Stimulated activated CD4-positive, alpha-beta T cell treated with anti-CD3 and anti-CD28 coated beads, Interleukin-15, amount 100 ng/mL, for 24 hours (primary cell): ENCODE measurements around the gene FAM81B.
"Not testable (repeated sequence)": the region's sequence is repeated elsewhere in the genome, so short reads cannot be mapped to it uniquely, and the experiment has no call there.

Experiments used
- DNase-seq: peaks from one replicate; pipeline ENCODE4 v3.0.0-alpha.2; 2020

The FAM81B gene, protein sequence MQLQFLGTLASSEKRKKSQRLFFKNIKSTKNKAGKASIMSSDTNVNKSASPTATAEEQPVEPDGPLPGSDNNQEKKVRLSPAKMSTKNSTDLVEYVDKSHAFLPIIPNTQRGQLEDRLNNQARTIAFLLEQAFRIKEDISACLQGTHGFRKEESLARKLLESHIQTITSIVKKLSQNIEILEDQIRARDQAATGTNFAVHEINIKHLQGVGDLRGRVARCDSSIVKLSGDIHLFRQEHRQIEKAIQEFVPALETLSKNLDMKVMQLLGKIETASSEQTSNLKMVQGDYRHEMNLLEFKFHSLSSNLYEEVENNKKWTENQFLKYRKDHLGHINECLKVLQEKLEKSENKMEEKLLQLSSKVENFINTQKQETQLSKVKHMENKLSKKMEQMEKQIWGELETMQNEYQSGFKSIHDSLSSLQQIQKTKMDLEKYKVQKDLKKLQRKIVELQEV

DNA sequence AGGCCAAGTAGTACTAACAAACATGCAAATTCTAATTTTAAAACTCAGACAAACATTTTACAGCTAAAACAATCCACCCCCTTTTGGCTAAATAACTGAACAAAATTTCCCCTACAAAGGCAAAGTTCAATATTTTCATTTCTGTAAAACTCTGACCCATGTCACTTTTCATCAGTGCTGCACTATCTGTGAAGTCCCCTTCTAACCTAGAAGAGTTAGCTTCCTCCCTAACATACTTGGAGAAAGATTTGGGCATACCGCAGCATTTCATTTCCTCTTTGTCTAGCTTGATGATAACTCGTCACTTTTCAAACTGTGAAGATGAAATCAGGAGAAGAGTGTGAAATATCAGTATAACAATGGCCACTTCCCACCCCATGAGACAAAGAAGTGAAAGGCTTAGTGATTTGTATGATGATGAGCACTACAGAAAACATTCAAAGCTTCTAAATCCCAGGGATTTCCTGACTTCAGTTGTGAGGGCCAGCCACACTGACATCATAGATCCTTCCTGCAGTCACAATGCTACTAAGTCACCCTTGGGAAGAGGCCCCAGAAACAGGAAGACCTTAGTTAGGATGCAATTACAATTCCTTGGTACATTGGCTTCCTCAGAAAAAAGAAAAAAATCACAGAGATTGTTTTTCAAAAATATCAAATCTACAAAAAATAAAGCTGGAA is at the start of gene FAM81B:
TSS of gene FAM81B (plus strand) at position 555 of the 681 bp plus-strand sequence. CDS start at position 579, 24 bp downstream.
- no peak for DNase-seq

DNA sequence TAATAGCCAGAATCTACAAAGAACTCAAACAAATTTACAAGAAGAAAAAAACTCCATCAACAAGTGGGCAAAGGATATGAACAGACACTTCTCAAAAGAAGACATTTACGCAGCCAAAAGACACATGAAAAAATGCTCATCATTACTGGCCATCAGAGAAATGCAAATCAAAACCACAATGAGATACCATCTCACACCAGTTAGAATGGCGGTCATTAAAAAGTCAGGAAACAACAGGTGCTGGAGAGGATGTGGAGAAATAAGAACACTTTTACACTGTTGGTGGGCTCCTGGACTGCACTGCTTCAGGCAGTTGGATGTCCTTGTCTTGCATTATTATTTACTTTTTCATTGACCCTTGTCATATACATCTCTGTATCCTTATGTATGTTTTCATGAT is 49.7 kb upstream of the FAM81B start:
- not testable (repeated sequence) for DNase-seq

DNA sequence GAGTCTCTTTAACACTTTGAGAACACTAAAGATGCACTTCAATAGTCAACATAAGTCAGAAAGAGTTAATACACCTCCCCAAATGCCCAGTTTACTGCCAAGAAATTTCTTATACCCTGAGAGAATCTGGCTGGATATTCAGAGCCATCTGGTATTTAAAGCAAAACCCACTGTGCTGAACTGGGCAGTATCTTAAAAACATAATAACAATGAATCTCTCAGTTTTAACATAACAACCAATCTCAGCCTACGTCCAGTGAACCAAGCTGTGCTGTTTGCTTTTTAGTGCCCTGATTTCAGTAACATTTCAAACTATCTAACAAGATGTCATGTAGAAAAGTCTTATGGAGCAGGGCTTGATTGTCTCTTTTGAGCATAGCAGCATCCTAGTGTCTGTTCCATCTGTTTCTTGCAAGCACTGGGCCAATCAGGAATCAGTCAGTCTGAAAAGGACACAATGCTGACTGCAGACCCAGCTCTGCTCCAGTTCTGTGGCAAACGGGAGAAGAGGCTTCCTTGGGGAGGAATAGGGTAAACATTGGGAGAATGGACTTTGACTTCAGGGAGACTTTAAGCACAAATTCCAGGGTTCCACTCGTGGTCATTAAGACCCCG is 43.6 kb upstream of the FAM81B start:
- no peak for DNase-seq

DNA sequence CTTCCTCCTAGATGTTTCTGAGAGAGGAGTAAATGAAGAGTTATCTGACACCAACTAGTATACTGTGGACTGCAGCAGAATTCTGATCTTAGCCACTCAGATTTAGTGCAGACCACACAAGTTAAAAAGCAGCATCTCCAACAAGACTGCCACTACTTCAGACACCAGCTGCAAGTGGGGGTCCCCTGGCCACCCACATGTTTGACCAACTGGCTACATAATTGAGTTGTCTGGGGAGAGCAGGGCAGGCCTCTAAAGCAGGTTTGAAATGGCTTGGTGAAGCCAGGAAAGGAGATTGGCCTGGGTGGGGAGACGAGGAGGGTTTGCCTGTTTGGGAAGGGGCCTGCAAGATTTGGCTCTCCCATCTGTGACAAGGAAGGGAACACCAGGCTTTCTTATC is 40.5 kb upstream of the FAM81B start:
- no peak for DNase-seq

DNA sequence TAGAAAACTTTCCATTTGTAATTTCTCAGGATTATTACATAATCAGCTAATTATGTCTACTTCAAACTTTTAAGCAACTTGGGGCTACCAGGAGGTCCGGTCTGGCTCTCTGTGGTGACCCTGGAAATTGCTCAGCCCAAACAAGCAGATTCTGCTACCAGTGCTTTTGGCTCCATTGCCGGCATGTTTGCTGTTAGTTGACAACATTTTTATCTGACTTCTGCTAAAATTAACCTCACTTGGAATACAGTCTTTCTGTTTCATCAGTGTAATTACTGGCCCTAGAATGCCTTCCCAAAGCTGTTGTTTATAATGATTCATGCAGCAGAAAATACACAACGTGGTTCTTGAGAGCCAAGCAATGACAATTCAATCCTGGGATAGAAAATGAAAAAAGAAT is 38.5 kb upstream of the FAM81B start:
- no peak for DNase-seq

DNA sequence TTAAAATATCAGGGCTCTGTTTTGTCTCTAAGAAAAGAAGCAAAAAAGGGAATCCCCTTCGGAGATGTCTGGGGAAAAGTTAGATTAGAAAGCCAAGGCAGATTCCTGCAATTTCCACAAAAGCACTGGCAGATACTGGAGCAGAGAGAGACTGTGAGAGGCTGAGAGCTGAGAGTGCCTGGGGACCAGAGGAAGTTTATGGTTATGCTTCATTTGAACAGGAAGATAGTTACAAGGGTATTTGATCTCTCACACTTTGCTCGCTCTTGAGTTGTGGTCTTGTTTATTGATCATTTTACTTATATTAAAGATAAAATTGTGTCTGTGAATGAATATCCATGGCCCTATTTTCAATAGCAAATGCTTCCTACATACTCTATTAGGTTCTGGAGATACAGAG is 32.8 kb upstream of the FAM81B start:
- no peak for DNase-seq

DNA sequence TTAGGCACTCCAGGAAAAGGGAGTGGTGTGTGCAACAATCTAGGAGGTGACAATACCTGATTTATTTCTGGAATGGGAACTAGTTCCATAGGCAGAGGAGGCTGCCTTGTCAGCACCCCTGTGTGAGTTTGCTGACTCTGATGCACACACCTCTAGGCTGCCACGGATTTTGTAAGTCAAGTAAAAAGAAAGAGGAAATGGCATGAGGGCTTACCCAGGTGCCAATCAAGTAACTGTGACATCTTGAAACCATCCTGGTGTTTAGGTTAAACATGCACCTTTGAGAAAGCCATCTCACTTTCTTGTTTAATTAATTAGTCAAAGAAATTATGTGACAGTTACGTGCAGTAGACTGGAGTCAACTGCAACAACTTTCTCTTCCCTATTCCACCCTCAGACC is 32.3 kb upstream of the FAM81B start:
- no peak for DNase-seq

DNA sequence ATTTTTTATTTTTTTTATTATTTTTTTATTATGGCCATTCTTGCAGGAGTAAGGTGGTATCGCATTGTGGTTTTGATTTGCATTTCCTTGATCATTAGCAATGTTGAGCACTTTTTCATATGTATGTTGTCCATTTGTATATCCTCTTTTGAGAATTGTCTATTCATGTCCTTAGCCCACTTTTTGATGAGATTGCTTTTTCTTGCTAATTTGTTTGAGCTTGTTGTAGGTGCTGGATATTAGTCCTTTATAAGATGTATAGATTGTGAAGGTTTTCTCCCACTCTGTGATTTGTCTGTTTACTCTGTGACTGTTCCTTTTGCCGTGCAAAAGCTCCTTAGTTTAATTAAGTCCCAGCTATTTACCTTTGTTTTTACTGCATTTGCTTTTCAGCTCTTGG is 30.5 kb upstream of the FAM81B start:
- not testable (repeated sequence) for DNase-seq

DNA sequence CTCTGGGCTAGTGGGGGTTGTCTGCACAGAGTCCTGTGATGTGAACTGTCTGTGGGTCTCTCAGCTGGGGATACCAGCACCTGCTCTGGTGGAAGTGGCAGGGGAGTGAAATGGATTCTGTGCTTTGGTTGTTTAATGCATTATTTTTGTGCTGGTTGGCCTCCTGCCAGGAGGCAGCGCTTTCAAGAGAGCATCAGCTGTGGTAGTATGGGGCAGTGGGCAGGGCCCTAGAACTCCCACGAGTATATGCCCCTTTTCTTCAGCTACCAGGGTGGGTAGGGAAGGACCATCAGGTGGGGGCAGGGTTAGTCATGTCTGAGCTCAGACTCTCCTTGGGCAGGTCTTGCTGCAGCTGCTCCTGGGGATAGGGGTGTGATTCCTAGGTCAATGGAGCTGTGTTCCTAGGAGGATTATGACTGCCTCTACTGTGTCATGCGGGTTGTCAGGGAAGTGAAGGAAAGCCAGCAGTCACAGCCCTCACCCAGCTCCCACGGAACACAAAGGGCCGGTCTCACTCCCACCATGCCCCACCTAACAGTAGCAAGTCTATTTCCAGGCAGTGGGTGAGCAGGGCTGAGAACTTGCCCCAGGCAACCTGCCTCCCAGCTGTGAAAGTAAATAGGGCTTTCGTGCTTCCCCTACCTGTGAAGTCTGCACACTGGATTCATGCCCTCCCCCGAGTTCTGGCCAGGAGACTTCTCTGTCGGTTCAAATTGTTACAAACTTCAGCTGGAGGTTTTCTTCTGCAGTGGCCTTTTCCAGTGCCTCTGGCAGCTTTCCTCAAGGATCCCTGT is 25.7 kb upstream of the FAM81B start:
- no peak for DNase-seq

DNA sequence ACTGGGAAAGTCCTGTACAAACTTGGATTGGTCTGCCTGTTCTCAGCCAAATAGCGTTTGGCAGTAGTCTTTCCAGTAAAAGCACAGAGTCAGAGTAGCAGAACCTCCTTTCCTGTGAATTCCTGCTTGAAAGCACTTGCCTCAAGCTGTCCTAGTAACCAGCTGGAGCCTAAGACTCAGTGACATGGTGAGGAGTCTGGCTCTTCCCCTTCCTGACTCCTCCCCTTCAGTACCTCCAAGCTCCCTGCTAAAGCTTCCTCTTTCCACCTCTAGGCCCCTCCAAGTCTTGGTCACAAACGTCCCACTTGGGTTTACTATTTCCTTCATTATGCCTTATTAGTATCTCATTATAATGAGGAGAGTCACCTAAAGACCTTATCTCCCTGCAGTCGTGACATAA is 21.4 kb upstream of the FAM81B start:
- DNase-seq, result no peak

DNA sequence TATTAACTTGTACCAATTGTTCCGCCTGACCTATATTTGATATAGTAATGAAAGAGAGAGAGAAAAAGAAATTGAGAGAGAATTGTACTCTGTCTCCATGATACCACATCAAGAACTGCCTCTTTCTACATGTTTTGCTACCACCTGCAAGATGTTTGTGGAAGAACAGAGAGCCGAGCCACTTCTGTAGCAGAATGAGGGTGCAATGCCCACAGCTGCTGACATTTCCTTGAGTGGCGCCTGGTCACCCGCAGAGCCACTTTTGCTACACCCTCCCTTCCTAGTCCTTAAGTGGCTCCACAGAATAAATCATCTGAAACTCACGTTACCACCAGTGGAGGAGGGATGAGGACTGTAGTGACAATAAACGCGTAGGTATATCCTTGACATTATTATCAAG is 17.1 kb upstream of the FAM81B start:
- DNase-seq, result no peak

DNA sequence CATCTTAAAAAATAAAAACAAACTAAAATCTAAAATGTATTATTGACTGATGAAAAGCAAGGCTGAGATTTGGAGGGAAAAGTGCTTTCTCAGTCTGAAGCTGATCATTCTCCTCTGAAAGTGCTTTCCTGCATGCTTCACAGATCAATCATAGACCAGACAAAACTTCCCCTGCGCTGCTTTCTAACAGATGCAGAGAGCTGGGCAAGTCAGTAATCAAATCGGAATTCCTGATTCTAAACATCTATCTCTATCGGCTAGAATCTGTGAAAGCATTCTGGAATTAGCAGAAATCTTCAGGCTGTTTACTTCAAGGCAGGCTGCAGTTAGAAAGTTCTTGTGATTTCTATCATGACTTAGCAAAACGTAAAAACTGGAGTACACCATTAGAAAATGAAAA is 15.6 kb upstream of the FAM81B start:
- no peak for DNase-seq

DNA sequence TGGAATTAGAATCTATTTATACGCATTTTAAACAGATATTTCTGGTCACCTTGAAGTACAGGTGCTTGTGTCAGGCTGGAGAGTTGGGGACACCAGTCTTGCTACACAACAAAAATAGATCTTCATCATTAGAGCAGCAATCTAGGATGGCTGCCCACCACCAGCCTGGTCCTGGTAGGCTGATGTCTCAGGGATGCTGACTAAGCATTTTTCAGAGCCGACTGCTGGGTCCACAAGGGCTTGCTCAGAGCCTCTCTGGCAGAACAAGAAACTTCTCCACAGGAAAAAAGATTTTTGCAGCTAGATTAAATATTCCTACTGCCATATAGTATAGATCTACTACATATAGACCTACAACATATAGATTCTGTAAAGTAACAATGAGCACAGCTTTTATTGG is 12.0 kb upstream of the FAM81B start:
- DNase-seq, result no peak

DNA sequence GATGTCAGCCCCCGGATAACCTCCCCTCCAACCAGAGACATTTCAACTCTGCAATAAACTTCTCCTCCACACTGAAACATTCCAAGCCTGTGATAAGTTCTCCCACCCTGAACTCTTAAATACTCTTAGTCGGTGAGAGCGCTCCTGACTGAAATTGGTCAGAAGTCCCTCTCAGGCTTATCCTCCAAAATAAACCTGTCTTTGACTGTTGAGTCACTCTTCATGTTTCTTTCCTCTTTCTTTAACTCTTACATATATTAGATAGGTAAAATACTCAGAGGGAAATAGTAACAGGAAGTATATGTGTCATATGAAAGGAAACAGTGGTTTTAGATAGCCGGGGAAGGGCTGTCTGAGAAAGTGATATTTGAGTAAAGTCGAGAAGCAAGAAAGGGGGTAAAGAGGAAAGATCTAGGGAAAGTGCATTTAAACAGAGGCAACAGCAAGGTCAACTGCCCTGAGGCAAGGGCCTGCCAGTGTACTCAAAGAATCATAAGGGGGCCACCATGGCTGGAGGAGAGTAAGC is 11.0 kb upstream of the FAM81B start:
- no peak for DNase-seq

DNA sequence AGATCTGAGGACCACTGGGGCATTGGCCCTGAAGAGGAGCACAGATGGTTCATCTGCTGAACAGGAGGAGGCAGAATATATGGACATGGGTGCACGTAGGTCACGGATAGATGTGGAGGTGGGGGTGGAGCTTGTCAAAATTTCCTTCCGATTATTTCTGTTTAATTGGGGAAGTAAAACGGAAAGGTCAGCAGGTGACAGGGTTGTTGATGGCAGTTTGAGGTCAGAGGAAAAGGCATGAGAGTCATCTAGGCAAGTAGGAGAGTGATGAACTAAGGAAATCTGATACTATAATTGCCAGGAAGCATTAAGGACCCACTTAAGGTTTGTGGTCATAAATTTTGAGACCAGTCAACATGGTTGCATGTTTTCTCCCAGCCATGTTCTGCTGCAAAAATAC is 8.4 kb upstream of the FAM81B start:
- DNase-seq, result no peak

DNA sequence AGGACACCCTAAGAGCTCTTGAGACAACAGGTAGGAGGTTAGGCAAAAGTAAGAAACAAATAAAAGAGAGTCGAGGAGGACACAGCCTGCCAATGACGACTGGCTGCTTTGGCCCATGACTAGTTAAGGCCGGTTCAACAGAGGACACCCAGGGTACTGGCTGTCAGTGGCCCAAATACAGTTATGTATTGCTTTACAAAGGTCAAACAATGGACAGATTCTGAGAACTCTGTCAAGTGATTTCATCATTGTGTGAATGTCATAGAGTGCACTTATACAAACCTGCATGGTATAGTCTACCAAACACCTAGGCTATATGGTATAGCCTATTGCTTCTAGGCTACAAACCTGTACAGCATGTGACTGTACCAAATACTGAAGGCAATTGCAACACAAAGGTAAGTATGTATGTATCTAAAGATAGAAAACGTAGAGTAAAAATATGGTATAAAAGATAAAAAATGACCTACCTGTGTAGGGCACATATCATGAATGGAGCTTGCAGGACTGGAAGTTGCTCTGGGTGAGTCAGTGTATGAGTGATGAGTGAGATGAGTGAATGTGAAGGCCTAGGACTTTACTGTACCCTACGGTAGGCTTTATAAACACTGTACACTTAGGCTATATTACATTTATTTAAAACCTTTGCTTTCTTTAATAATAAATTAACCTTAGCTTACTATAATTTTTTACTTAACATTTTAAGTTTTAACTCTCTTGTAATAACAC is 6.5 kb upstream of the FAM81B start:
- DNase-seq, result no peak

DNA sequence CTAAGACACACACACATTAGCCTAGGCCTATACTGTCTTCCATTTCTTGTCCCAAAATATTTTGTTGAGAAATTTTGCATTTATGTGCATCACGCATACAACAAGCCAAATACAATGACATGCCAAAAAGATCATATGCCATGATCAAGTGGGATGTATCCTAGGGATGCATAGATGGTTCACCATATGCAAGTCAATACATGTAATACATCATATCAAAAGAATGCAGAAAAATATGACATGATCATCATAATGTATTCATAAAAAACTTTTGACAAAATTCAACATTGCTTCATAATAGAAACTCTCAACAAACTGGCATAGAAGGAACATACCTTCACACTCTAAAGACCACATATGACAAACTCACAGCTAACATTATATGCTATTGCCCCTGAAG is 5.8 kb upstream of the FAM81B start:
- no peak for DNase-seq

DNA sequence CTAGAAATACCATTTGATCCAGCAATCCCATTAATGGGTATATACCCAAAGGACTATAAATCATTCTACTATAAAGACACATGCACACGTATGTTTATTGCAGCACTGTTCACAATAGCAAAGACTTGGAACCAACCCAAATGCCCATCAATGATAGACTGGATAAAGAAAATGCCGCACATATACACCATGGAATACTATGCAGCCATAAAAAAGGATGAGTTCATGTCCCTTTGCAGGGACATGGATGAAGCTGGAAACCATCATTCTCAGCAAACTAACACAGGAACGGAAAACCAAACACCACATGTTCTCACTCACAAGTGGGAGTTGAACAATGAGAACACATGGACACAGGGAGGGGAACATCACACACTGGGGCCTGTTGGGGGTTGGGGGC is 799 bp downstream of the FAM81B start:
- not testable (repeated sequence) for DNase-seq

DNA sequence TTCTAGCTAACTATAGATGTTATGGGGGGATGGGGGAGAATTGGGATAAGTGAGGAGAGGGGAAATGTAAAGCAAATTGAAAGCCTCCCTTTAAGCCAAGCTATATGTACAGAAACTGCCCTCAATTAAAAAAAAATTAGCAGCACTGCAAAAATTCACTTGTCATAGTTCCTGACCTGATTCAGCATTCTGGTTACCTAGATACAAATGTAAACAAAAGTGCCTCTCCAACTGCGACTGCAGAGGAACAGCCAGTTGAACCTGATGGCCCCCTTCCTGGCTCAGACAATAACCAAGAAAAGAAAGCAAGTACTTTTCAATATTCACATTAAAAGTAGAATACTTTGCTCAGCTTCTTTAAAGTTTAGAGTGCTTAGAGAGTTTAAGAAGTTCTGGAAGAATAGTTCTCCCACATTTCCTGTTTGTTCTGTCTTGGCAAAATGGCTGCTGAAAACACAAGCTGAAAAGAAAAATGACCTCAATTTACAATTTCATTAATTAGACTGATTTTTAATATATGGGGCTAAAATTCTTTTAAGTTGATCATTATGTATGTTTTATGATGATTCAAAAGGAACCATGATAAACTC is 1.5 kb downstream of the FAM81B start:
- no peak for DNase-seq

DNA sequence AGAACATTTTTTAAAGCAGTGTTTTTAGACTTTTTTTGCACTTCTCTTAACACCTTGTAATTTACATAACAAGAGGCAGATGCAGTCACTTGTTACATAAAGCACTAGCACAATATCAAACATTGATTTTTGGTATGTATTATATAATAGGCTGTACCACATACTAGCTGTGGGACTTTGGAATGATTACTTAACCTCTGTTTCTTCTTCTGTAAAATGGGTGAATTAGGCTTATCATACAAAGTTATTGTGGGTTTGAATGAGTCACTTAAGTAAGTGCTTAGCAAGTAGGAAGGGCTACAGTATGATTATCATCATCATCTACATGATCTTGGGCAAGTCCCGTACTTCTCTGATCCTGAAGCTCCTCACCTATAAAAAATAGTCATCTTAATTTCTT is 2.1 kb downstream of the FAM81B start:
- DNase-seq, result no peak

DNA sequence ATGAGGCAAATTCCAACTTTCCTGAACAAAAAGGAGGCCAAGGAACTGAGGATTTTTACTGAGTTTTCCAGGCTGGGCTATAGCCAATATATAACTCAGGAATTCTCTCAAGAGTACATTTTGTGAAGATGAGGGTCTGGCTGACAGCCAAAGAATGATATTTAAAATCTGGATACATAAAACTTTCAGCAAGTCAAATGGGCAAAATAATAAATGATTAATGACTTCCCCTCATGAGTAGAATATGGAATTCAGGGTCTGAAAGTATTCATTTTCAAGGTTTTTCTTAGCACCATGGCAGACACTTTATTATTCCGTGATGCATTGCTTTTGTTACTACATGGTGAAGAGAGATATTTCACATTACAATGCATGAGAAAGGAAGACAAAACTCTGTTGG is 7.8 kb downstream of the FAM81B start:
- no peak for DNase-seq

DNA sequence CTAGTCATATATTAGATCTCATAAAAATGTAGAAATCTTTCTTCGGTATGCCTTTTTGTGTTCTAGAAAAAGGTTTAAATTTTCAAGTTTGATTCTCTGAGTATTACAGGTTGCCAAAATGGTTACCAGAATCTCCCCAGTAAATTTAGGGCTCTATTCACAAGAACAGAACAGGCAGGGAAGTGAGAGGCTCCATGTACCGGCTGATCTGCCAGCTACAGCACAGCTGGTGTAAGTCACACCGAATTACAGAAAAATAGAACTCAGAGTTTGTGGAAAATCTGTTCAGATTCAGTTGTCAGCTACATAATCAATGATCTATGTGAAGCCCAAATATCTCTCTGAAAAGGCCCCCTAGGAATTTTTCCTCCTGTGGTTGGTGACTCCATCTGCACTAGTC is 10.5 kb downstream of the FAM81B start:
- DNase-seq, result no peak
